IMR-90 (cell line): Measurements from ENCODE around the gene SLC25A38. TPM values are rescaled to one million over a fixed set of nuclear protein-coding genes. Genes with fewer than 3 reads are reported as not detected.

Source experiments
- ATAC-seq: fragments of 200-7000 bp; cut with Tn5 transposase; 2 replicates; pipeline ENCODE4 v1.9.1; 2020; ENCODE audit warnings: low read depth, mild to moderate bottlenecking, moderate library complexity
- BruUV-seq: library from RNA; stranded (reverse); fragments of 400-500 nt; replicated peaks from 2 replicates; lab custom pipeline; 2021; lab: Mats Ljungman, UMichigan
- CTCF ChIA-PET: fragments of 300-600 bp; formaldehyde crosslinking; extraction: SDS; loops from one replicate; lab custom pipeline; 2021; ENCODE audit warnings: antibody characterized with exemption; lab: Yijun Ruan, JAX
- POLR2A ChIA-PET: fragments of 300-600 bp; sonication (Branson Sonifier 250); formaldehyde crosslinking; loops from one replicate; lab custom pipeline; 2022; ENCODE audit warnings: antibody characterized with exemption; ENCODE audit not compliant: unreplicated experiment; lab: Charles Lee
- DNase-seq: peaks from one replicate; pipeline ENCODE4 v3.0.0; 2013
- H2AFZ ChIP-seq: replicated peaks from 2 replicates; pipeline ENCODE3; 2013; ENCODE audit warnings: low read length, mild to moderate bottlenecking; ENCODE audit not compliant: poor library complexity
- H2AK5ac ChIP-seq: 2 replicates; pipeline ENCODE4 v1.6.1; 2013; ENCODE audit warnings: low read depth, low read length, inconsistent platforms
- H2AK9ac ChIP-seq: replicated peaks from 2 replicates; pipeline ENCODE3; 2013; ENCODE audit warnings: mild to moderate bottlenecking, low read depth, low read length, moderate library complexity; ENCODE audit not compliant: poor library complexity
- H2BK120ac ChIP-seq: 2 replicates; pipeline ENCODE4 v1.6.1; 2013; ENCODE audit warnings: low read depth, low read length, inconsistent platforms
- H2BK15ac ChIP-seq: 3 replicates; pipeline ENCODE4 v1.6.1; 2013; ENCODE audit warnings: low read depth, low read length, inconsistent platforms
- H2BK20ac ChIP-seq: 2 replicates; pipeline ENCODE4 v1.6.1; 2013; ENCODE audit warnings: low read depth, mild to moderate bottlenecking, inconsistent platforms, low read length, moderate library complexity
- H2BK5ac ChIP-seq: 2 replicates; pipeline ENCODE4 v1.6.1; 2013; ENCODE audit warnings: mild to moderate bottlenecking, low read depth, low read length, inconsistent platforms; ENCODE audit not compliant: poor library complexity, severe bottlenecking
- H3K14ac ChIP-seq: replicated peaks from 2 replicates; pipeline ENCODE4 v1.6.1; 2013; ENCODE audit warnings: low read depth, low read length, inconsistent platforms
- H3K18ac ChIP-seq: 2 replicates; pipeline ENCODE4 v1.6.1; 2013; ENCODE audit warnings: low read depth, low read length, control low read depth
- H3K23ac ChIP-seq: 2 replicates; pipeline ENCODE4 v1.6.1; 2013; ENCODE audit warnings: low read depth, low read length, inconsistent platforms
- H3K27ac ChIP-seq: 2 replicates; pipeline ENCODE4 v1.5.1; 2013; ENCODE audit warnings: mild to moderate bottlenecking, control low read depth, low read length; ENCODE audit not compliant: insufficient read depth
- H3K27me3 ChIP-seq: 2 replicates; pipeline ENCODE4 v1.6.1; 2013; ENCODE audit warnings: low read length; ENCODE audit not compliant: control insufficient read depth, insufficient read depth
- H3K36me3 ChIP-seq: 2 replicates; pipeline ENCODE4 v1.6.1; 2013; ENCODE audit warnings: low read length, mixed read lengths; ENCODE audit not compliant: control insufficient read depth, insufficient read depth
- H3K4ac ChIP-seq: 2 replicates; pipeline ENCODE4 v1.6.1; 2013; ENCODE audit warnings: low read depth, low read length, inconsistent platforms
- H3K4me1 ChIP-seq: 2 replicates; pipeline ENCODE4 v1.6.1; 2013; ENCODE audit warnings: low read length, mixed read lengths; ENCODE audit not compliant: control insufficient read depth, insufficient read depth
- H3K4me2 ChIP-seq: 2 replicates; pipeline ENCODE4 v1.6.1; 2013; ENCODE audit warnings: low read depth, mild to moderate bottlenecking, control low read depth, low read length, moderate library complexity
- H3K4me3 ChIP-seq: 2 replicates; pipeline ENCODE4 v1.5.1; 2013; ENCODE audit warnings: low read depth, mild to moderate bottlenecking, control low read depth, low read length, moderate library complexity; ENCODE audit not compliant: insufficient read depth
- H3K56ac ChIP-seq: 2 replicates; pipeline ENCODE4 v1.6.1; 2013; ENCODE audit warnings: low read length, inconsistent platforms; ENCODE audit not compliant: insufficient read depth; ENCODE audit errors: extremely low read depth
- H3K79me1 ChIP-seq, 2 experiments: 2 replicates each; pipeline ENCODE4 v1.6.1; 2013; ENCODE audit warnings: low read length in 2 of 2, inconsistent platforms in 1 of 2, low read depth in 1 of 2
- H3K9ac ChIP-seq: 2 replicates; pipeline ENCODE4 v1.6.1; 2013; ENCODE audit warnings: low read depth, low read length, control low read depth
- H3K9me1 ChIP-seq: 2 replicates; pipeline ENCODE4 v1.6.1; 2013; ENCODE audit warnings: low read length, inconsistent platforms; ENCODE audit not compliant: insufficient read depth
- H3K9me3 ChIP-seq: 2 replicates; pipeline ENCODE4 v1.6.1; 2013; ENCODE audit warnings: low read length; ENCODE audit not compliant: control insufficient read depth, insufficient read depth
- H4K20me1 ChIP-seq: 2 replicates; pipeline ENCODE4 v1.6.1; 2013; ENCODE audit warnings: low read length, inconsistent platforms; ENCODE audit not compliant: insufficient read depth
- H4K5ac ChIP-seq: 2 replicates; pipeline ENCODE4 v1.6.1; 2013; ENCODE audit warnings: mild to moderate bottlenecking, low read depth, low read length, control low read depth
- H4K8ac ChIP-seq, 2 experiments: 2 replicates each; pipeline ENCODE4 v1.6.1; 2013; ENCODE audit warnings: low read depth in 2 of 2, low read length in 2 of 2, control low read depth in 1 of 2, inconsistent platforms in 1 of 2
- H4K91ac ChIP-seq: 2 replicates; pipeline ENCODE4 v1.6.1; 2013; ENCODE audit warnings: low read depth, low read length, inconsistent platforms; ENCODE audit not compliant: insufficient read depth
- BHLHE40 ChIP-seq: fragments of 150-350 bp; IDR thresholded peaks from 2 replicates; pipeline ENCODE4 v1.6.1; 2016; ENCODE audit warnings: mild to moderate bottlenecking, low read depth, low read length
- CEBPB ChIP-seq: IDR thresholded peaks from 2 replicates; pipeline ENCODE4 v1.6.1; 2012; ENCODE audit warnings: low read depth, low read length, improper control_type of control experiment
- CHD1 ChIP-seq: IDR thresholded peaks from 2 replicates; pipeline ENCODE4 v1.6.1; 2012; ENCODE audit warnings: low read depth, low read length, improper control_type of control experiment
- CTCF ChIP-seq: conservative IDR thresholded peaks from 2 replicates; pipeline ENCODE4 v1.5.1; 2012; ENCODE audit warnings: mild to moderate bottlenecking, low read depth, low read length, improper control_type of control experiment
- ELK1 ChIP-seq: fragments of 150-350 bp; IDR thresholded peaks from 2 replicates; pipeline ENCODE4 v1.6.1; 2016; ENCODE audit warnings: low read depth, mild to moderate bottlenecking, low read length, moderate library complexity, borderline replicate concordance
- FOS ChIP-seq: fragments of 150-350 bp; IDR thresholded peaks from 2 replicates; pipeline ENCODE4 v1.6.1; 2016; ENCODE audit warnings: low read depth, low read length
- MAFK ChIP-seq: IDR thresholded peaks from 2 replicates; pipeline ENCODE4 v1.6.1; 2012; ENCODE audit warnings: low read depth, low read length, improper control_type of control experiment
- MAZ ChIP-seq: IDR thresholded peaks from 2 replicates; pipeline ENCODE4 v1.6.1; 2012; ENCODE audit warnings: low read depth, mild to moderate bottlenecking, low read length, improper control_type of control experiment, moderate library complexity, borderline replicate concordance
- MXI1 ChIP-seq: IDR thresholded peaks from 2 replicates; pipeline ENCODE4 v1.6.1; 2012; ENCODE audit warnings: low read depth, mild to moderate bottlenecking, low read length, moderate library complexity, borderline replicate concordance
- NFE2L2 ChIP-seq: fragments of 150-350 bp; IDR thresholded peaks from 2 replicates; pipeline ENCODE4 v1.6.1; 2016; ENCODE audit warnings: low read depth, mild to moderate bottlenecking, low read length
- POLR2A ChIP-seq: IDR thresholded peaks from 2 replicates; pipeline ENCODE4 v1.6.1; 2012; ENCODE audit warnings: mild to moderate bottlenecking, low read depth, low read length
- RAD21 ChIP-seq: IDR thresholded peaks from 2 replicates; pipeline ENCODE4 v1.6.1; 2012; ENCODE audit warnings: low read length, improper control_type of control experiment
- RCOR1 ChIP-seq: IDR thresholded peaks from 2 replicates; pipeline ENCODE4 v1.6.1; 2012; ENCODE audit warnings: mild to moderate bottlenecking, low read length, improper control_type of control experiment; ENCODE audit not compliant: insufficient replicate concordance
- RFX5 ChIP-seq: IDR thresholded peaks from 2 replicates; pipeline ENCODE4 v1.8.0; 2012; ENCODE audit warnings: low read depth, mild to moderate bottlenecking, low read length, moderate library complexity
- SMC3 ChIP-seq: fragments of 150-350 bp; IDR thresholded peaks from 2 replicates; pipeline ENCODE4 v1.6.1; 2016; ENCODE audit warnings: low read depth, mild to moderate bottlenecking, antibody characterized with exemption, low read length, moderate library complexity
- USF2 ChIP-seq: fragments of 150-350 bp; IDR thresholded peaks from 2 replicates; pipeline ENCODE4 v1.6.1; 2017; ENCODE audit warnings: mild to moderate bottlenecking, antibody characterized with exemption, low read length, low read depth
- WGBS, 2 experiments: methylation state at CpG; one replicate each; pipeline versions ENCODE4 v1.1.5 to v1.1.7; 2013; ENCODE audit warnings: missing lambda C conversion rate in 2 of 2; ENCODE audit not compliant: insufficient read length in 1 of 2; ENCODE audit errors: extremely low coverage in 2 of 2; 5-methylcytosine and 5-hydroxymethylcytosine counted together
- dilution Hi-C: fragments of 300-500 bp; cut with HindIII; formaldehyde crosslinking; loops from one replicate; pipeline ENCODE4 v1.14.3; 2018; ENCODE audit warnings: low sequenced_read_pairs; ENCODE audit not compliant: unreplicated experiment
- in situ Hi-C: fragments of 300-500 bp; cut with MboI; formaldehyde crosslinking; loops from 3 replicates; pipeline ENCODE4 v1.14.3; 2019; ENCODE audit warnings: low sequenced_read_pairs, inconsistent platforms, mixed read lengths
- intact Hi-C: fragments of 100-400 bp; cut with micrococcal nuclease; formaldehyde crosslinking; loops from 2 replicates; pipeline ENCODE4 v1.10.0; 2022
- polyA plus RNA-seq, 3 experiments: library from polyadenylated mRNA; depleted of rRNA; stranded (reverse); fragments of >200 nt; gene quantifications; 2 replicates each; pipeline ENCODE4 v1.2.3, GENCODE V29; 2012; ENCODE audit warnings: low replicate concordance in 1 of 3
- total RNA-seq: library from RNA; depleted of rRNA; stranded (reverse); fragments of >200 nt; gene quantifications from 2 replicates; pipeline ENCODE4 v1.2.3, GENCODE V29; 2012

Gene SLC25A38
- total and polyA plus RNA-seq, 2 of the 4 experiments (the other 2 are of a cell fraction): 17.4 to 22.6 TPM

GRCh38 chr3:39414421-39414907 lies 31.3 kb downstream of the SLC25A38 start:
- no peak overlapping the region for H3K4me2 ChIP-seq
- H3K18ac ChIP-seq: no peak overlapping the region
- H4K5ac ChIP-seq: no peak overlapping the region
- H3K23ac ChIP-seq: no peak overlapping the region
- no peak overlapping the region for H3K27ac ChIP-seq
- H3K36me3 ChIP-seq: peaks cover 38% of the 10 kb centered on the region
- H3K9ac ChIP-seq: no peak overlapping the region
- intact Hi-C loops: no loop called here
- 100% methylated on average over 1 of the region's 2 CpGs; no CpG with 5 or more reads in 1 of the 2 experiments for WGBS, 2 experiments
- no peak overlapping the region for H2BK20ac ChIP-seq
- H2AFZ ChIP-seq: no peak overlapping the region
- no peak overlapping the region for H2BK15ac ChIP-seq
- ATAC-seq (peak; percentile 4; the same call in 1 of the 2 replicates), DNase-seq (no peak)
- peaks cover 11 to 17% of the 10 kb centered on the region in 2 experiments for H3K79me1 ChIP-seq
- no peaks in the 10 kb centered on the region for H3K9me3 ChIP-seq
- H2AK9ac ChIP-seq: no peak overlapping the region
- no TSS peak for BruUV-seq
- H3K56ac ChIP-seq: no peak overlapping the region
- H4K8ac ChIP-seq: no peak overlapping the region
- TF ChIP-seq RAD21 (no peak), MAFK (no peak), BHLHE40 (no peak), NFE2L2 (no peak), CTCF (no peak), CHD1 (no peak), RCOR1 (no peak), CEBPB (no peak), ELK1 (no peak), MAZ (no peak), SMC3 (no peak), USF2 (no peak), RFX5 (no peak), POLR2A (no peak; the same call in 1 of the 2 replicates), FOS (no peak), MXI1 (no peak)
- no peak overlapping the region for H2BK120ac ChIP-seq
- no peak overlapping the region for H3K4me3 ChIP-seq
- no peaks in the 10 kb centered on the region; the same call in 1 of the 2 replicates for H3K9me1 ChIP-seq
- H4K20me1 ChIP-seq: peaks cover 37% of the 10 kb centered on the region
- no peak overlapping the region for H2AK5ac ChIP-seq
- no peak overlapping the region for H3K4ac ChIP-seq
- CTCF ChIA-PET: no interaction called here
- H3K4me1 ChIP-seq: no peaks in the 10 kb centered on the region
- no peak overlapping the region for H2BK5ac ChIP-seq
- no peak overlapping the region for H4K91ac ChIP-seq
- dilution Hi-C loops: no loop called here
- POLR2A ChIA-PET: no interaction called here
- H3K14ac ChIP-seq: no peak overlapping the region
- in situ Hi-C loops: no loop called here
- H3K27me3 ChIP-seq: no peaks in the 10 kb centered on the region
